GM23338 (cell line): ENCODE results near the gene PANK3. TPM values are rescaled to one million over a fixed set of nuclear protein-coding genes. Genes with fewer than 3 reads are reported as not detected.

Experiments used
- ATAC-seq: fragments of 200-7000 bp; cut with Tn5 transposase; 3 replicates; pipeline ENCODE4 v1.9.1; 2020
- DNase-seq: peaks from one replicate; pipeline ENCODE4 v3.0.0-alpha.2; 2015; ENCODE audit warnings: low spot score
- H2AFZ ChIP-seq: fragments of 200-600 bp; sonication (generic); 2 replicates; pipeline ENCODE4 v1.8.0; 2016; ENCODE audit warnings: antibody characterized with exemption, mild to moderate bottlenecking, moderate library complexity
- H3F3A ChIP-seq: fragments of 200-600 bp; sonication (generic); replicated peaks from 2 replicates; pipeline ENCODE4 v1.8.0; 2017; ENCODE audit warnings: antibody characterized with exemption, mixed run types, low read depth
- H3K27ac ChIP-seq: fragments of 200-600 bp; sonication (generic); 2 replicates; pipeline ENCODE4 v1.6.1; 2016; ENCODE audit warnings: low read depth
- H3K27me3 ChIP-seq: fragments of 200-600 bp; sonication (generic); 2 replicates; pipeline ENCODE4 v1.8.0; 2016; ENCODE audit warnings: mild to moderate bottlenecking, mixed run types, moderate library complexity; ENCODE audit not compliant: insufficient read depth
- H3K36me3 ChIP-seq: fragments of 200-600 bp; sonication (generic); 2 replicates; pipeline ENCODE4 v1.8.0; 2016; ENCODE audit warnings: mild to moderate bottlenecking; ENCODE audit not compliant: insufficient read depth
- H3K4me1 ChIP-seq: fragments of 200-600 bp; sonication (generic); 2 replicates; pipeline ENCODE4 v1.8.0; 2016; ENCODE audit warnings: mild to moderate bottlenecking, moderate library complexity; ENCODE audit not compliant: insufficient read depth
- H3K4me2 ChIP-seq: fragments of 200-600 bp; sonication (generic); 2 replicates; pipeline ENCODE4 v1.7.1; 2017; ENCODE audit warnings: mixed run types
- H3K4me3 ChIP-seq: fragments of 200-600 bp; sonication (generic); 2 replicates; pipeline ENCODE4 v1.6.1; 2016; ENCODE audit warnings: mixed run types
- H3K79me2 ChIP-seq: fragments of 200-600 bp; sonication (generic); replicated peaks from 2 replicates; pipeline ENCODE4 v1.8.0; 2017; ENCODE audit warnings: mild to moderate bottlenecking; ENCODE audit not compliant: insufficient read depth
- H3K9me2 ChIP-seq: fragments of 200-600 bp; sonication (generic); 2 replicates; pipeline ENCODE4 v1.8.0; 2017; ENCODE audit not compliant: insufficient read depth
- H4K20me1 ChIP-seq: fragments of 200-600 bp; sonication (generic); replicated peaks from 2 replicates; pipeline ENCODE4 v1.8.0; 2017; ENCODE audit warnings: mild to moderate bottlenecking; ENCODE audit not compliant: insufficient read depth
- H3K27ac Mint-ChIP-seq: 2 replicates; pipeline ENCODE4 v1.8.0; 2020; ENCODE audit warnings: inconsistent platforms, mild to moderate bottlenecking, moderate library complexity, mixed read lengths
- H3K27me3 Mint-ChIP-seq: 3 replicates; pipeline ENCODE4 v1.8.0; 2022; ENCODE audit warnings: low read depth, mild to moderate bottlenecking, moderate library complexity, mixed read lengths, inconsistent platforms; ENCODE audit not compliant: insufficient read depth, poor library complexity
- H3K36me3 Mint-ChIP-seq: 3 replicates; pipeline ENCODE4 v1.8.0; 2021; ENCODE audit warnings: low read depth, mild to moderate bottlenecking, inconsistent platforms, moderate library complexity, mixed read lengths
- H3K4me1 Mint-ChIP-seq: 3 replicates; pipeline ENCODE4 v1.8.0; 2020; ENCODE audit warnings: mild to moderate bottlenecking, inconsistent platforms, mixed read lengths
- H3K4me3 Mint-ChIP-seq: 3 replicates; pipeline ENCODE4 v1.8.0; 2021; ENCODE audit warnings: moderate library complexity, mild to moderate bottlenecking, inconsistent platforms, mixed read lengths
- H3K9me3 Mint-ChIP-seq: 3 replicates; pipeline ENCODE4 v1.8.0; 2020; ENCODE audit warnings: moderate library complexity, mild to moderate bottlenecking, inconsistent platforms, mixed read lengths
- EZH2 ChIP-seq: fragments of 200-600 bp; sonication (generic); IDR thresholded peaks from one replicate; pipeline ENCODE4 v1.8.0; 2017; ENCODE audit warnings: antibody characterized with exemption, mild to moderate bottlenecking, low read depth; ENCODE audit not compliant: unreplicated experiment
- EZH2phosphoT487 ChIP-seq: fragments of 200-600 bp; sonication (generic); IDR thresholded peaks from one replicate; pipeline ENCODE4 v1.8.1; 2018; ENCODE audit warnings: antibody characterized with exemption; ENCODE audit not compliant: unreplicated experiment
- JUNB ChIP-seq: IDR thresholded peaks from one replicate; pipeline ENCODE4 v1.6.1; 2016; ENCODE audit warnings: antibody characterized with exemption; ENCODE audit not compliant: unreplicated experiment
- ZNF114 ChIP-seq: fragments of 250-450 bp; sonication (Bioruptor Pico); IDR thresholded peaks from 2 replicates; pipeline ENCODE4 v1.5.0; 2020; ENCODE audit warnings: mild to moderate bottlenecking, moderate library complexity
- ZNF331 ChIP-seq: fragments of 250-450 bp; sonication (Bioruptor Pico); IDR thresholded peaks from 2 replicates; pipeline ENCODE4 v1.5.0; 2020; ENCODE audit warnings: low read depth, mild to moderate bottlenecking, moderate library complexity
- polyA plus RNA-seq: library from polyadenylated mRNA; unstranded; fragments of >200 nt; fragmentation: Nextera tagmentation; extraction: Ambion mirVana; gene quantifications from 2 replicates; pipeline ENCODE4 v1.2.1, GENCODE V29; 2016
- total RNA-seq: library from RNA; depleted of rRNA; stranded (reverse); fragments of >200 nt; shearing (Covaris generic); gene quantifications from 2 replicates; pipeline ENCODE4 v1.2.3, GENCODE V29; 2014
- TF ChIP-seq, protein P1 (sequence below): IDR thresholded peaks from 2 replicates; pipeline ENCODE4 v1.6.1; 2016; ENCODE audit warnings: antibody characterized with exemption
- TF ChIP-seq, protein P2 (sequence below), 2 experiments: fragments of 200-600 bp in 1 of 2; sonication (generic) in 1 of 2; conservative IDR thresholded peaks; 2 replicates each; pipeline versions ENCODE4 v1.5.1 to v1.6.1; 2016 to 2017; ENCODE audit warnings: antibody characterized with exemption in 2 of 2, low read depth in 2 of 2, mild to moderate bottlenecking in 2 of 2, moderate library complexity in 1 of 2
- TF ChIP-seq, protein P3 (sequence below): IDR thresholded peaks from one replicate; pipeline ENCODE4 v1.6.1; 2018; ENCODE audit warnings: antibody characterized with exemption; ENCODE audit not compliant: unreplicated experiment

Gene PANK3
- total and polyA plus RNA-seq, 2 experiments from 2014 or later: 17.0 to 91.6 TPM

DNA sequence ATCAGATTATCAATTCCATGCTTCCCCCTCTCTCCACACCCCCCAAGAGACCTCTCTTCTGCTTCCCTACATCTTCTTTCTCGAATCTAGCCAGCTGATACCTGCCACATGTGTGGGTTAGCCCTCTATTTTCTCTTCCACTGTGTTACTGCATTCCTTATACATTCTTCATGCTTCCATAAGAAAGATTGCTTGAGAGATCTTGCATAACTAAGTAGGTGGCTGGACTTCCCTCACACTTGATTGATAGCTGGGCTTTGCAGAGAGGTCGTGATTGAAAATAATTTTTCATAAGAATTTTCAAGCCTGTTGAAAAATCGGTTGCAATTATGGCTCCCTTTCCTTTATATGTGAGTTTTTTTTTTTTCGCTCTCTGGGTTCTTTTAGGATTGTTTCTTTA is 33.0 kb upstream of the PANK3 start (continued):
- TF ChIP-seq, protein P1, sequence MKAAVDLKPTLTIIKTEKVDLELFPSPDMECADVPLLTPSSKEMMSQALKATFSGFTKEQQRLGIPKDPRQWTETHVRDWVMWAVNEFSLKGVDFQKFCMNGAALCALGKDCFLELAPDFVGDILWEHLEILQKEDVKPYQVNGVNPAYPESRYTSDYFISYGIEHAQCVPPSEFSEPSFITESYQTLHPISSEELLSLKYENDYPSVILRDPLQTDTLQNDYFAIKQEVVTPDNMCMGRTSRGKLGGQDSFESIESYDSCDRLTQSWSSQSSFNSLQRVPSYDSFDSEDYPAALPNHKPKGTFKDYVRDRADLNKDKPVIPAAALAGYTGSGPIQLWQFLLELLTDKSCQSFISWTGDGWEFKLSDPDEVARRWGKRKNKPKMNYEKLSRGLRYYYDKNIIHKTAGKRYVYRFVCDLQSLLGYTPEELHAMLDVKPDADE: no peak
- TF ChIP-seq, protein P2, sequence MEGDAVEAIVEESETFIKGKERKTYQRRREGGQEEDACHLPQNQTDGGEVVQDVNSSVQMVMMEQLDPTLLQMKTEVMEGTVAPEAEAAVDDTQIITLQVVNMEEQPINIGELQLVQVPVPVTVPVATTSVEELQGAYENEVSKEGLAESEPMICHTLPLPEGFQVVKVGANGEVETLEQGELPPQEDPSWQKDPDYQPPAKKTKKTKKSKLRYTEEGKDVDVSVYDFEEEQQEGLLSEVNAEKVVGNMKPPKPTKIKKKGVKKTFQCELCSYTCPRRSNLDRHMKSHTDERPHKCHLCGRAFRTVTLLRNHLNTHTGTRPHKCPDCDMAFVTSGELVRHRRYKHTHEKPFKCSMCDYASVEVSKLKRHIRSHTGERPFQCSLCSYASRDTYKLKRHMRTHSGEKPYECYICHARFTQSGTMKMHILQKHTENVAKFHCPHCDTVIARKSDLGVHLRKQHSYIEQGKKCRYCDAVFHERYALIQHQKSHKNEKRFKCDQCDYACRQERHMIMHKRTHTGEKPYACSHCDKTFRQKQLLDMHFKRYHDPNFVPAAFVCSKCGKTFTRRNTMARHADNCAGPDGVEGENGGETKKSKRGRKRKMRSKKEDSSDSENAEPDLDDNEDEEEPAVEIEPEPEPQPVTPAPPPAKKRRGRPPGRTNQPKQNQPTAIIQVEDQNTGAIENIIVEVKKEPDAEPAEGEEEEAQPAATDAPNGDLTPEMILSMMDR (conservative IDR thresholded peaks at IDR 0.05; ENCODE audit: low read depth in 2 of 2): no peak

DNA sequence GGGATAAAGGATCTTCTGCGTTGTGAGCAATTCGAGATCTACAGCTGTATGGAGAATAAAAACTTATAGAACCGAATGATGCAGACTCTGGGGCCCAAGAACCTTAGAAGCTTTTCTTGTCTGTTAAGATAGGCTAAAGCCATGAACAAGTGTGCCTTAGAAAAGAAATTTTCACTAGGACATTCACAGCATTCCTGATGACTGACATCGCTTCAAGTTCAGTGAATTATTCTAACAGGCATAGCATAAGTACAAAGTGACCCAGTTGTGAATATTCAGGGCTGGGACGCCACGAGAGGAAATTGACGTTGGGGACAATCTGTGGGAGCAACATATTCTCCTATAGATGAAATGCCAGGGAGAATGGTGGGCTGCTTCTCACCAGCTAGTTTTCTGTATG is 32.0 kb upstream of the PANK3 start:
- no peak overlapping the region for H3K4me3 ChIP-seq
- H3K36me3 Mint-ChIP-seq: no peaks in the 10 kb centered on the region
- H3K36me3 ChIP-seq: no peaks in the 10 kb centered on the region
- H3K4me1 Mint-ChIP-seq: no peaks in the 10 kb centered on the region
- H3K9me3 Mint-ChIP-seq: peaks cover 2% of the 10 kb centered on the region; the same call in 2 of the 3 replicates
- DNase-seq: peak; percentile 33
- TF ChIP-seq ZNF331 (CRISPR knock-in tag) (no peak), ZNF114 (CRISPR knock-in tag) (no peak), EZH2 (no peak), EZH2phosphoT487 (no peak), JUNB (no peak)
- TF ChIP-seq, protein P2 (conservative IDR thresholded peaks at IDR 0.05; ENCODE audit: low read depth in 2 of 2): no peak
- TF ChIP-seq, protein P1: no peak
- TF ChIP-seq, protein P3, sequence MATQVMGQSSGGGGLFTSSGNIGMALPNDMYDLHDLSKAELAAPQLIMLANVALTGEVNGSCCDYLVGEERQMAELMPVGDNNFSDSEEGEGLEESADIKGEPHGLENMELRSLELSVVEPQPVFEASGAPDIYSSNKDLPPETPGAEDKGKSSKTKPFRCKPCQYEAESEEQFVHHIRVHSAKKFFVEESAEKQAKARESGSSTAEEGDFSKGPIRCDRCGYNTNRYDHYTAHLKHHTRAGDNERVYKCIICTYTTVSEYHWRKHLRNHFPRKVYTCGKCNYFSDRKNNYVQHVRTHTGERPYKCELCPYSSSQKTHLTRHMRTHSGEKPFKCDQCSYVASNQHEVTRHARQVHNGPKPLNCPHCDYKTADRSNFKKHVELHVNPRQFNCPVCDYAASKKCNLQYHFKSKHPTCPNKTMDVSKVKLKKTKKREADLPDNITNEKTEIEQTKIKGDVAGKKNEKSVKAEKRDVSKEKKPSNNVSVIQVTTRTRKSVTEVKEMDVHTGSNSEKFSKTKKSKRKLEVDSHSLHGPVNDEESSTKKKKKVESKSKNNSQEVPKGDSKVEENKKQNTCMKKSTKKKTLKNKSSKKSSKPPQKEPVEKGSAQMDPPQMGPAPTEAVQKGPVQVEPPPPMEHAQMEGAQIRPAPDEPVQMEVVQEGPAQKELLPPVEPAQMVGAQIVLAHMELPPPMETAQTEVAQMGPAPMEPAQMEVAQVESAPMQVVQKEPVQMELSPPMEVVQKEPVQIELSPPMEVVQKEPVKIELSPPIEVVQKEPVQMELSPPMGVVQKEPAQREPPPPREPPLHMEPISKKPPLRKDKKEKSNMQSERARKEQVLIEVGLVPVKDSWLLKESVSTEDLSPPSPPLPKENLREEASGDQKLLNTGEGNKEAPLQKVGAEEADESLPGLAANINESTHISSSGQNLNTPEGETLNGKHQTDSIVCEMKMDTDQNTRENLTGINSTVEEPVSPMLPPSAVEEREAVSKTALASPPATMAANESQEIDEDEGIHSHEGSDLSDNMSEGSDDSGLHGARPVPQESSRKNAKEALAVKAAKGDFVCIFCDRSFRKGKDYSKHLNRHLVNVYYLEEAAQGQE: no peak
- no peak overlapping the region for H3K27ac Mint-ChIP-seq
- H3K4me1 ChIP-seq: no peaks in the 10 kb centered on the region
- H3K9me2 ChIP-seq: no peaks in the 10 kb centered on the region
- H3F3A ChIP-seq: no peaks in the 10 kb centered on the region
- no peaks in the 10 kb centered on the region for H3K79me2 ChIP-seq
- ATAC-seq: no peak
- no peak overlapping the region for H2AFZ ChIP-seq
- no peak overlapping the region for H3K4me2 ChIP-seq
- H4K20me1 ChIP-seq: no peaks in the 10 kb centered on the region
- no peak overlapping the region for H3K27ac ChIP-seq
- no peaks in the 10 kb centered on the region for H3K27me3 ChIP-seq
- H3K4me3 Mint-ChIP-seq: no peak overlapping the region
- H3K27me3 Mint-ChIP-seq: peaks cover 1% of the 10 kb centered on the region
